ENCODE data around the gene CMTM3. TPM values are rescaled to one million over a fixed set of nuclear protein-coding genes. Genes with fewer than 3 reads are reported as not detected.

The CMTM3 gene
- total RNA-seq, 2 donors from 2014 or later = 4.0 to 7.9 TPM

GRCh38 chr16:66650707-66651473 lies 46.4 kb downstream of the CMTM3 start:
- intact Hi-C loops (cut with DNase I) = no loop called here
- peak; percentile 85 for DNase-seq
- Histone ChIP-seq H3K9me3 (no peaks in the 10 kb centered on the region), H3K27ac (no peak overlapping the region), H3K4me1 (peaks cover 6% of the 10 kb centered on the region), H3K9ac (ENCODE audit: low read depth in 2 of 2, low read length in 2 of 2) (no peak overlapping the region), H3K36me3 (no peaks in the 10 kb centered on the region), H3K4me3 (no peak overlapping the region), H3K27me3 (no peaks in the 10 kb centered on the region)
- TF ChIP-seq CTCF (IDR thresholded peaks at IDR 0.05) = peak; percentile 87

GRCh38 chr16:66651474-66651765 lies 46.9 kb downstream of the CMTM3 start:
- no peaks in the 10 kb centered on the region for H3K27me3 ChIP-seq
- intact Hi-C loops (cut with DNase I) = no loop called here
- DNase-seq = no peak
- no peaks in the 10 kb centered on the region for H3K9me3 ChIP-seq
- no peaks in the 10 kb centered on the region for H3K36me3 ChIP-seq
- no peak for TF ChIP-seq CTCF (IDR thresholded peaks at IDR 0.05)
- no peak overlapping the region for H3K27ac ChIP-seq
- no peak overlapping the region for H3K9ac ChIP-seq (ENCODE audit: low read depth in 2 of 2, low read length in 2 of 2)
- H3K4me3 ChIP-seq = no peak overlapping the region
- H3K4me1 ChIP-seq = peaks cover 6% of the 10 kb centered on the region

- Histone ChIP-seq H3K27ac (no peak overlapping the region), H3K4me3 (no peak overlapping the region), H3K36me3 (no peaks in the 10 kb centered on the region), H3K9ac (ENCODE audit: low read depth in 2 of 2, low read length in 2 of 2) (no peak overlapping the region), H3K27me3 (no peaks in the 10 kb centered on the region), H3K9me3 (no peaks in the 10 kb centered on the region), H3K4me1 (peaks cover 6% of the 10 kb centered on the region)
- no peak for TF ChIP-seq CTCF (IDR thresholded peaks at IDR 0.05)
- intact Hi-C loops (cut with DNase I) = no loop called here
- DNase-seq = no peak
These were observed 47.5 kb downstream of the CMTM3 start for GRCh38 chr16:66651965-66652364.

- Histone ChIP-seq H3K9ac (ENCODE audit: low read depth in 2 of 2, low read length in 2 of 2) (no peak overlapping the region), H3K4me1 (peaks cover 6% of the 10 kb centered on the region), H3K36me3 (no peaks in the 10 kb centered on the region), H3K27ac (no peak overlapping the region), H3K27me3 (no peaks in the 10 kb centered on the region), H3K9me3 (no peaks in the 10 kb centered on the region), H3K4me3 (no peak overlapping the region)
- DNase-seq = no peak
- TF ChIP-seq CTCF (IDR thresholded peaks at IDR 0.05) = no peak
- intact Hi-C loops (cut with DNase I) = no loop called here
These were observed 48.3 kb downstream of the CMTM3 start for GRCh38 chr16:66652661-66653360.

GRCh38 chr16:66653581-66654350 lies 49.3 kb downstream of the CMTM3 start:
- Histone ChIP-seq H3K4me1 (peaks cover 6% of the 10 kb centered on the region), H3K27ac (no peak overlapping the region), H3K9me3 (no peaks in the 10 kb centered on the region), H3K9ac (ENCODE audit: low read depth in 2 of 2, low read length in 2 of 2) (no peak overlapping the region), H3K36me3 (no peaks in the 10 kb centered on the region), H3K27me3 (no peaks in the 10 kb centered on the region), H3K4me3 (no peak overlapping the region)
- no peak for TF ChIP-seq CTCF (IDR thresholded peaks at IDR 0.05)
- no peak for DNase-seq
- intact Hi-C loops (cut with DNase I) = no loop called here

Measured in colonic mucosa (tissue), 4 donors.